HG03175 (cell line): Measurements from ENCODE around the gene SAMD4A.

ENCODE experiments used
- ATAC-seq: cut with Tn5 transposase; IDR thresholded peaks from one replicate; pipeline ENCODE4 v1.9.1; 2021; ENCODE audit warnings: mild to moderate bottlenecking, moderate library complexity; ENCODE audit not compliant: unreplicated experiment

The SAMD4A gene

GRCh38 chr14:54754116-54754622, 187.2 kb downstream of the SAMD4A start:
- ATAC-seq = no peak

- ATAC-seq = no peak
These were observed 187.9 kb downstream of the SAMD4A start for GRCh38 chr14:54754623-54755386.

- ATAC-seq = no peak
These were observed 189.9 kb downstream of the SAMD4A start for GRCh38 chr14:54756656-54757392.

- no peak for ATAC-seq
These were observed 191.1 kb downstream of the SAMD4A start for GRCh38 chr14:54758041-54758440.

- ATAC-seq = no peak
These were observed 193.2 kb downstream of the SAMD4A start for GRCh38 chr14:54759982-54760585.

GRCh38 chr14:54760866-54761575, 194.1 kb downstream of the SAMD4A start:
- no peak for ATAC-seq

GRCh38 chr14:54761835-54762234, 194.9 kb downstream of the SAMD4A start:
- no peak for ATAC-seq

GRCh38 chr14:54762296-54762695, 195.4 kb downstream of the SAMD4A start:
- ATAC-seq = no peak

GRCh38 chr14:54763761-54764160, 196.8 kb downstream of the SAMD4A start:
- ATAC-seq = no peak

- no peak for ATAC-seq
These were observed 199.6 kb downstream of the SAMD4A start for GRCh38 chr14:54766276-54767138.

- ATAC-seq = no peak
These were observed 200.2 kb downstream of the SAMD4A start for GRCh38 chr14:54767139-54767431.

- ATAC-seq = no peak
These were observed 200.5 kb downstream of the SAMD4A start for GRCh38 chr14:54767450-54767849.

GRCh38 chr14:54768501-54769129, 201.7 kb downstream of the SAMD4A start:
- no peak for ATAC-seq

GRCh38 chr14:54769951-54770863, 203.3 kb downstream of the SAMD4A start:
- ATAC-seq = no peak

GRCh38 chr14:54771411-54772027, 204.6 kb downstream of the SAMD4A start:
- no peak for ATAC-seq

- no peak for ATAC-seq
These were observed 205.5 kb downstream of the SAMD4A start for GRCh38 chr14:54772451-54772881.

GRCh38 chr14:54773171-54774006, 206.5 kb downstream of the SAMD4A start:
- ATAC-seq = no peak
